Uterus (tissue), 4 donors: ENCODE measurements around the gene CNTN2. TPM values are rescaled to one million over a fixed set of nuclear protein-coding genes. Genes with fewer than 3 reads are reported as not detected.

Experiments used
- DNase-seq, 2 donors: peaks; one replicate each; pipeline ENCODE4 v3.0.0-alpha.2; 2019 to 2020
- H3K27ac ChIP-seq, 2 donors: fragments of 200-600 bp; sonication (generic); 1 replicate in 1 of 2; 2 replicates in 1 of 2; pipeline ENCODE4 v1.5.1; 2016 to 2018
- H3K27me3 ChIP-seq, 2 donors: fragments of 200-600 bp; sonication (generic); one replicate each; pipeline ENCODE4 v1.5.1; 2018 to 2019; ENCODE audit warnings: control low read depth in 1 of 2
- H3K36me3 ChIP-seq, 2 donors: fragments of 200-600 bp; sonication (generic); one replicate each; pipeline ENCODE4 v1.5.1; 2019; ENCODE audit warnings: control low read depth in 1 of 2
- H3K4me1 ChIP-seq, 2 donors: fragments of 200-600 bp; sonication (generic); one replicate each; pipeline ENCODE4 v1.5.1; 2018 to 2019; ENCODE audit warnings: control low read depth in 1 of 2
- H3K4me3 ChIP-seq, 2 donors: fragments of 200-600 bp; sonication (generic); 1 replicate in 1 of 2; 2 replicates in 1 of 2; pipeline ENCODE4 v1.5.1; 2018 to 2019; ENCODE audit warnings: mild to moderate bottlenecking in 1 of 2
- H3K9me3 ChIP-seq, 2 donors: fragments of 200-600 bp; sonication (generic); one replicate each; pipeline ENCODE4 v1.5.1; 2019; ENCODE audit warnings: control low read depth in 1 of 2
- POLR2A ChIP-seq, 2 donors: fragments of 450-650 bp; IDR thresholded peaks; one replicate each; pipeline ENCODE4 v1.6.1; 2016; ENCODE audit warnings: antibody characterized with exemption in 2 of 2, mild to moderate bottlenecking in 1 of 2, moderate library complexity in 1 of 2
- intact Hi-C: fragments of 100-400 bp; cut with DNase I; formaldehyde crosslinking; loops from one replicate; pipeline ENCODE4 v1.15.1; 2023; ENCODE audit warnings: low total_unique reads
- total RNA-seq, 4 donors: library from RNA; depleted of rRNA in 3 of 4; stranded (reverse); fragments of >200 nt in 3 of 4; gene quantifications; one replicate each; pipeline versions ENCODE4 v1.1.0 to v1.2.4, GENCODE V29; 2014 to 2023
- TF ChIP-seq, protein P1 (sequence below), 4 experiments: fragments of 200-600 bp in 2 of 4; fragments of 450-650 bp in 2 of 4; sonication (generic) in 2 of 4; IDR thresholded peaks; one replicate each; pipeline ENCODE4 v1.5.1; 2016 to 2019; ENCODE audit warnings: antibody characterized with exemption in 4 of 4, mild to moderate bottlenecking in 2 of 4, moderate library complexity in 1 of 4
- donor health status: DM: yes; HTN: yes; CAD: no.

CNTN2 gene
- total RNA-seq, 4 donors from 2014 or later = 3.0 TPM; not detected in 3

GRCh38 chr1:205001162-205001561 is 41.9 kb upstream of the CNTN2 start:
- H3K9me3 ChIP-seq = no peaks in the 10 kb centered on the region
- H3K27ac ChIP-seq = no peak overlapping the region
- intact Hi-C loops = no loop called here
- TF ChIP-seq POLR2A (IDR thresholded peaks at IDR 0.05) = no peak
- TF ChIP-seq, protein P1, sequence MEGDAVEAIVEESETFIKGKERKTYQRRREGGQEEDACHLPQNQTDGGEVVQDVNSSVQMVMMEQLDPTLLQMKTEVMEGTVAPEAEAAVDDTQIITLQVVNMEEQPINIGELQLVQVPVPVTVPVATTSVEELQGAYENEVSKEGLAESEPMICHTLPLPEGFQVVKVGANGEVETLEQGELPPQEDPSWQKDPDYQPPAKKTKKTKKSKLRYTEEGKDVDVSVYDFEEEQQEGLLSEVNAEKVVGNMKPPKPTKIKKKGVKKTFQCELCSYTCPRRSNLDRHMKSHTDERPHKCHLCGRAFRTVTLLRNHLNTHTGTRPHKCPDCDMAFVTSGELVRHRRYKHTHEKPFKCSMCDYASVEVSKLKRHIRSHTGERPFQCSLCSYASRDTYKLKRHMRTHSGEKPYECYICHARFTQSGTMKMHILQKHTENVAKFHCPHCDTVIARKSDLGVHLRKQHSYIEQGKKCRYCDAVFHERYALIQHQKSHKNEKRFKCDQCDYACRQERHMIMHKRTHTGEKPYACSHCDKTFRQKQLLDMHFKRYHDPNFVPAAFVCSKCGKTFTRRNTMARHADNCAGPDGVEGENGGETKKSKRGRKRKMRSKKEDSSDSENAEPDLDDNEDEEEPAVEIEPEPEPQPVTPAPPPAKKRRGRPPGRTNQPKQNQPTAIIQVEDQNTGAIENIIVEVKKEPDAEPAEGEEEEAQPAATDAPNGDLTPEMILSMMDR (IDR thresholded peaks at IDR 0.05) = no peak
- no peak for DNase-seq
- no peaks in the 10 kb centered on the region for H3K36me3 ChIP-seq
- no peak overlapping the region for H3K4me3 ChIP-seq
- no peaks in the 10 kb centered on the region for H3K27me3 ChIP-seq
- H3K4me1 ChIP-seq = no peaks in the 10 kb centered on the region

DNA sequence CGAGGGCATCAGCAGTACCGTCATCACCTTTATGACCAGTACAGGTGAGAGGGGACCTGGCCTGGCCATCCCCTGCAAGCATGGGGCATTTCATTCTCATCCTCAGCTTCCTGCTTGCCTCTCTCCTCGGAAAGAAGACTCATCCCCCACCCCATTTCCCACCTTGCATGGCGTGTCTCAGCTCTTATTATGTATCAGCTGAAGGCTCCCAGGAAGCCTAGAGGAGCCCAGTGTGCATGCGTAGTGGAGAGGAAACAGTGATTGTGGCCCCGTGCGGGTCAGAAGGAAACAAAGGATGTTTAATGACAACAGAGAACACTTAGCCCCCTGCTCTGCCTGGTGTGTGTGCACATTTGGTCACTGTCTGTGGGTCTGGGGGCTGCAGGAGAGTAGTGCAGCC is 40.3 kb upstream of the CNTN2 start:
- intact Hi-C loops = no loop called here
- DNase-seq = no peak
- Histone ChIP-seq H3K36me3 (no peaks in the 10 kb centered on the region), H3K27me3 (no peaks in the 10 kb centered on the region), H3K27ac (no peak overlapping the region), H3K4me3 (no peak overlapping the region), H3K4me1 (no peaks in the 10 kb centered on the region), H3K9me3 (no peaks in the 10 kb centered on the region)
- TF ChIP-seq, protein P1 (IDR thresholded peaks at IDR 0.05) = no peak
- TF ChIP-seq POLR2A (IDR thresholded peaks at IDR 0.05) = no peak

DNA sequence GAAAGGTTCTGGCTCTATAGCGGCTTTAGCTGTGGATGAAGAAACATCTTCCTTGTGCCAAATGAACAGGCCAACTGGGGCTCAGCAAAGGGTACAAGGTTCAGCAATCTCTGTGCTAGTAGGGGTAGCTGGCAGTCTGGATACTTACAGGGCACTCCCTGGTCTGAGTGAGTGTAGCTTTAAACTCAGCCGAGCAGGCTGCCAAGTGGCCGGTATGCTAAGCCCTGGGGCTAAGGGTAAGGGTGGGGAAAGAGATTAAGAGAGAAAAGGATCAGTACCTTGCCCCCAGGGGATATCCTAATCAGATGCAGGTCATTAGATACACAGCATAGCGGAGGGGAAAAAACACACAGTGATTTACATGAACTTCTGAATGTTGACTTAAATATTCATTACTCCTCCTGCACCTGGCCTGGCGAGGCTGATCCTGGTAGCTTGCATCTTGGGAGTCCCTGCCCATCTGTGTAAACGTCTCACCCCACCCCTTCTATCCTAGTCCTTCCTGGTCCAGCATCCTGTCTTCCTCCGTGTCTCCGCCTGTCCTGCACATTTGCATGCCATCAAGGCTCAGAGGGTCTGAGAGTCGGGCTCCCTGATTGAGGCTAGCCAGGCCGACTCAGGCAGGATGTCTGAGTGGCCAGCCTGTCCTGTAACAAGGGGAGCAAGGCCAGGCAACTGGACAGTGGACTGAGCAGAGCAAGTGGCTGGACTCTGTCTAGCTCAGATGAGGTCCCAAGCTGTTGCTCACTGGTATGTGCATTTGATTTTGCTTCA is 39.5 kb upstream of the CNTN2 start:
- no peak for DNase-seq
- Histone ChIP-seq H3K4me3 (no peak overlapping the region), H3K4me1 (no peaks in the 10 kb centered on the region), H3K27ac (no peak overlapping the region), H3K9me3 (no peaks in the 10 kb centered on the region), H3K27me3 (no peaks in the 10 kb centered on the region), H3K36me3 (no peaks in the 10 kb centered on the region)
- intact Hi-C loops = no loop called here
- TF ChIP-seq POLR2A (IDR thresholded peaks at IDR 0.05) = no peak
- TF ChIP-seq, protein P1 (IDR thresholded peaks at IDR 0.05) = no peak

- no peaks in the 10 kb centered on the region for H3K9me3 ChIP-seq
- peak in 1 of 2 donors; percentile 35 for DNase-seq
- intact Hi-C loops = no loop called here
- H3K27ac ChIP-seq = no peak overlapping the region
- H3K36me3 ChIP-seq = no peaks in the 10 kb centered on the region
- no peak overlapping the region for H3K4me3 ChIP-seq
- H3K4me1 ChIP-seq = no peaks in the 10 kb centered on the region
- no peak for TF ChIP-seq POLR2A (IDR thresholded peaks at IDR 0.05)
- TF ChIP-seq, protein P1 (IDR thresholded peaks at IDR 0.05) = no peak
- no peaks in the 10 kb centered on the region for H3K27me3 ChIP-seq
Observed at GRCh38 chr1:205004351-205004750, 38.7 kb upstream of the CNTN2 start.

GRCh38 chr1:205008896-205009295 is 34.1 kb upstream of the CNTN2 start:
- Histone ChIP-seq H3K36me3 (no peaks in the 10 kb centered on the region), H3K27me3 (no peaks in the 10 kb centered on the region), H3K27ac (no peak overlapping the region), H3K9me3 (no peaks in the 10 kb centered on the region), H3K4me3 (no peak overlapping the region), H3K4me1 (peaks cover 0 to 4% of the 10 kb centered on the region in 2 donors)
- intact Hi-C loops = no loop called here
- TF ChIP-seq POLR2A (IDR thresholded peaks at IDR 0.05) = no peak
- TF ChIP-seq, protein P1 (IDR thresholded peaks at IDR 0.05) = no peak
- no peak for DNase-seq
